ENCODE measurements around the gene ABI3.

GRCh38 chr17:49247944-49248343 is 37.4 kb downstream of the ABI3 start:
- TF ChIP-seq, protein P1, sequence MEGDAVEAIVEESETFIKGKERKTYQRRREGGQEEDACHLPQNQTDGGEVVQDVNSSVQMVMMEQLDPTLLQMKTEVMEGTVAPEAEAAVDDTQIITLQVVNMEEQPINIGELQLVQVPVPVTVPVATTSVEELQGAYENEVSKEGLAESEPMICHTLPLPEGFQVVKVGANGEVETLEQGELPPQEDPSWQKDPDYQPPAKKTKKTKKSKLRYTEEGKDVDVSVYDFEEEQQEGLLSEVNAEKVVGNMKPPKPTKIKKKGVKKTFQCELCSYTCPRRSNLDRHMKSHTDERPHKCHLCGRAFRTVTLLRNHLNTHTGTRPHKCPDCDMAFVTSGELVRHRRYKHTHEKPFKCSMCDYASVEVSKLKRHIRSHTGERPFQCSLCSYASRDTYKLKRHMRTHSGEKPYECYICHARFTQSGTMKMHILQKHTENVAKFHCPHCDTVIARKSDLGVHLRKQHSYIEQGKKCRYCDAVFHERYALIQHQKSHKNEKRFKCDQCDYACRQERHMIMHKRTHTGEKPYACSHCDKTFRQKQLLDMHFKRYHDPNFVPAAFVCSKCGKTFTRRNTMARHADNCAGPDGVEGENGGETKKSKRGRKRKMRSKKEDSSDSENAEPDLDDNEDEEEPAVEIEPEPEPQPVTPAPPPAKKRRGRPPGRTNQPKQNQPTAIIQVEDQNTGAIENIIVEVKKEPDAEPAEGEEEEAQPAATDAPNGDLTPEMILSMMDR (IDR thresholded peaks at IDR 0.05) = no peak
- TF ChIP-seq EP300 (IDR thresholded peaks at IDR 0.05) = no peak
